ENCODE measurements around the gene ANO3. TPM values are rescaled to one million over a fixed set of nuclear protein-coding genes. Genes with fewer than 3 reads are reported as not detected.
A peak's percentile ranks its signal among the peaks of the same experiment; 100 is the strongest.
"Not testable (repeated sequence)": the region's sequence is repeated elsewhere in the genome, so short reads cannot be mapped to it uniquely, and the experiment has no call there.

The ANO3 gene
- total RNA-seq, 1 experiment from 2014 or later = 1.7 TPM

GRCh38 chr11:26623076-26623659 is 291.2 kb downstream of the ANO3 start:
- DNase-seq (ENCODE audit: low spot score) = peak; percentile 56

GRCh38 chr11:26626346-26626745 is 294.4 kb downstream of the ANO3 start:
- no peak for DNase-seq (ENCODE audit: low spot score)

- DNase-seq (ENCODE audit: low spot score) = no peak
Measured at GRCh38 chr11:26632691-26633159, 300.8 kb downstream of the ANO3 start.

GRCh38 chr11:26643314-26643713 is 311.4 kb downstream of the ANO3 start:
- not testable (repeated sequence) for DNase-seq (ENCODE audit: low spot score)

- DNase-seq (ENCODE audit: low spot score) = peak; percentile 76
Measured at GRCh38 chr11:26649884-26650283, 318.0 kb downstream of the ANO3 start.

GRCh38 chr11:26651916-26652315 is 320.0 kb downstream of the ANO3 start:
- DNase-seq (ENCODE audit: low spot score) = no peak

GRCh38 chr11:26655287-26655686 is 323.4 kb downstream of the ANO3 start:
- DNase-seq (ENCODE audit: low spot score) = no peak

- no peak for DNase-seq (ENCODE audit: low spot score)
Measured at GRCh38 chr11:26662916-26663315, 331.0 kb downstream of the ANO3 start.

GRCh38 chr11:26665036-26665435 is 333.1 kb downstream of the ANO3 start:
- DNase-seq (ENCODE audit: low spot score) = no peak

- no peak for DNase-seq (ENCODE audit: low spot score)
Measured at GRCh38 chr11:26665946-26666345, 334.0 kb downstream of the ANO3 start.

- no peak for DNase-seq (ENCODE audit: low spot score)
Measured at GRCh38 chr11:26675233-26675928, 343.5 kb downstream of the ANO3 start.

- DNase-seq (ENCODE audit: low spot score) = no peak
Measured at GRCh38 chr11:26676641-26677040, 344.7 kb downstream of the ANO3 start.

- DNase-seq (ENCODE audit: low spot score) = no peak
Measured at GRCh38 chr11:26677566-26677965, 345.6 kb downstream of the ANO3 start.

- no peak for DNase-seq (ENCODE audit: low spot score)
Measured at GRCh38 chr11:26687351-26687750, 355.4 kb downstream of the ANO3 start.

GRCh38 chr11:26688701-26689100 is 356.8 kb downstream of the ANO3 start:
- no peak for DNase-seq (ENCODE audit: low spot score)

- no peak for DNase-seq (ENCODE audit: low spot score)
Measured at GRCh38 chr11:26696330-26696729, 364.4 kb downstream of the ANO3 start.

GRCh38 chr11:26698224-26698623 is 366.3 kb downstream of the ANO3 start:
- no peak for DNase-seq (ENCODE audit: low spot score)

GRCh38 chr11:26700574-26701235 is 368.8 kb downstream of the ANO3 start:
- no peak for DNase-seq (ENCODE audit: low spot score)

GRCh38 chr11:26702406-26702805 is 370.5 kb downstream of the ANO3 start:
- no peak for DNase-seq (ENCODE audit: low spot score)

- DNase-seq (ENCODE audit: low spot score) = no peak
Measured at GRCh38 chr11:26703411-26704191, 371.7 kb downstream of the ANO3 start.

GRCh38 chr11:26704249-26704648 is 372.3 kb downstream of the ANO3 start:
- peak; percentile 16 for DNase-seq (ENCODE audit: low spot score)

GRCh38 chr11:26706181-26706580 is 374.3 kb downstream of the ANO3 start:
- no peak for DNase-seq (ENCODE audit: low spot score)

Data from A172 (cell line).